HG02610 (cell line): ENCODE results near the gene GALNTL6.
"Not testable (repeated sequence)": the region's sequence is repeated elsewhere in the genome, so short reads cannot be mapped to it uniquely, and the experiment has no call there.

Source experiments
- ATAC-seq: cut with Tn5 transposase; IDR thresholded peaks from one replicate; pipeline ENCODE4 v1.9.1; 2021; ENCODE audit warnings: mild to moderate bottlenecking, moderate library complexity; ENCODE audit not compliant: unreplicated experiment

GALNTL6 gene

DNA sequence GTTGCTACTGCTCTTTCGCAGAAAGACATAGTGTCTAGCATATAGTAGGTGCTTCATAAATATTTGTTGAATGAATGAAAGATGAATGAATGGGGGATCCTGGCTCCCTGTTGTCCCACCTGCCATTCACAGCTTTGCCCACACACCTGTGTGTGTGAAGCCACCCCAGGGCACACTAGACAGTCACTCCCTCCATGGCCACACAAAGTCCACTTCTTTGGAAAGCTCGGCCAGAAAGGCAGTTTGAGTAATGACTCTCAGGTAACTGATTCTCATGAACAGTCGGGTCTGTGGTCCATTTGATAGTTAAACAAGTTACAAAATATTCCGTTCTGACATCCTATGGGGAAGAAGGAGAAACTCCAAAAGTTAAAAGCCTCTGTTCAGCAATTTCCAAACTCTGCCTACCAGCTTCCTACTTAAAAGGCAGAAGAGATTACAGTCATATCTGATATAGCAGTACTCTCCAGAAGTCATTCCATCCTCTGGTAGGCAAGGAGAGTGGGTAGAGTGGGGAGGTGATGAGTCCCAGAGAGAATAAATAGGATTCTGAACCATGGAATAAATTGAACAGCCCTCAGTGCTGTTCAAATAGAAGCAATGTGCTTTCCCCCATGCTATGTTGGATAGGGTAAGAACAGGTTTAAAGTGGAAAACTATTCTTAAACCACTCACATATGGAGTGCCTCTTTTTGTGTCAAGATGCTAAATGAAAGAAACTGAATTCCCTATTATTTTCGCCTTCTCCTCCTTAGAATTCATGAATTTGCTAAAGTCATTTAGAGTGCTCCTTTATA is 1150.5 kb downstream of the GALNTL6 start:
- no peak for ATAC-seq

DNA sequence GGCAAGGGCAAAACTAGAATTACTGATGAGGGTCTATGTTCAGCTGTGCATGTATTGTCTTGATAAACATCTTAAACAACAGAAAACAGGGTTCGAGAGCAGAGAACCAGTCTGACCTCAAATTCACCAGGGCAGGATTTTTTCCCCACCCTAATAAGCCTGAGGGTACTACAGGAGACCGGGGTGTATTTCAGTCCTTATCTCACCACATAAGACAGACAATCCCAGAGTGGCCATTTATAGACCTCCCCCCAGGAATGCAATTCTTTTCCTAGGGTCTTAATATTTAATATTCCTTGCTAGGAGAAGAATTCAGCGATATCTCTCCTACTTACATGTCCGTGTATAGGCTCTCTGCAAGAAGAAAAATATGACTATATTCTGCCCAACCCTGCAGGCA is 1157.0 kb downstream of the GALNTL6 start:
- not testable (repeated sequence) for ATAC-seq

DNA sequence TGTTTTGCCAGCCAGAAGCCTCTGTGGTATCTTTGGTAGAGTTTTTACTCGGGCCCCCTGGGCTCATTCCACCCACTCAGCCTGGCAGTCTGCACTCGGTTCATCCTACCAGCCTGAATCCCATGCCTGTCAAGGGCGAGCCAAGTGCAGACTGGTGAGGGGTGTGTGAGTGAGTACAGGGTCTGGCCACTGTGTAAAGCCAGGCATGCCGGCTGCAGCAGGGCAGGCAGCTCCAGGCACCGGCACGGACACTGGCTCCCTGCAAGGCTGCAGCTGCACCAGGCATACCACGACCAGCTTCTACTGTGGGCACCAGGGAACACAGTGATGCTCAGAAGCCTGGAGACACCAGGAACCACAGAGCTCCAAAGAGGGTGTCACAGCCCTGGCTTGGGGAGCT is 1161.4 kb downstream of the GALNTL6 start:
- ATAC-seq, result no peak

DNA sequence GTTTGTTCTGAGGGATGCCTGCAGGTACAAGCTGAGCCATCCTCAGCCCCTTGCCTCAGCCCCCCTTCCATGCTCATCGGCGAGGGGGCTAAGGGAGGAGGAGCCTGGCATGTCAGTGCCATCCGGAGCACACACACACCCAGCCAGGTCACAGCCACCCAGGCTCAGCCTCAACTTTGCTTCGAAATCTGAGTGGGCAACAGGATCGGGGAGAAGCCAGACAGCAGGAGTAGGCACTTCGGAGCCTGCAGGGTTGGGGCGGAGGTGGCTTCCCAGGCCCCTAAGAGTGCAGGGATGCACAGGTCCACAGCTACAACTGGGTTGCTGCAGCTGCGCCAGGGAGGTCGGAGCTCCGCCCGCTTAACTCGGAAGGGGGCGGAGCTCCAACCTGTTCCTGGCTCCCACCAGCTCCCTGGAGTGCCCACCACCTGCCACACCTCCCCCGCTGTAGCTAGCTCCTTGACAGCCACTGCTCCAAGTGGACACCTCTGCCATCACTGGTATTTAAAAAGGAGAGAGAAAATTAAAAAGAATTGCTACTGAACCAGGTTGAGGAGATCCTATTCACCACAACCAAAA is 1162.5 kb downstream of the GALNTL6 start:
- no peak for ATAC-seq

DNA sequence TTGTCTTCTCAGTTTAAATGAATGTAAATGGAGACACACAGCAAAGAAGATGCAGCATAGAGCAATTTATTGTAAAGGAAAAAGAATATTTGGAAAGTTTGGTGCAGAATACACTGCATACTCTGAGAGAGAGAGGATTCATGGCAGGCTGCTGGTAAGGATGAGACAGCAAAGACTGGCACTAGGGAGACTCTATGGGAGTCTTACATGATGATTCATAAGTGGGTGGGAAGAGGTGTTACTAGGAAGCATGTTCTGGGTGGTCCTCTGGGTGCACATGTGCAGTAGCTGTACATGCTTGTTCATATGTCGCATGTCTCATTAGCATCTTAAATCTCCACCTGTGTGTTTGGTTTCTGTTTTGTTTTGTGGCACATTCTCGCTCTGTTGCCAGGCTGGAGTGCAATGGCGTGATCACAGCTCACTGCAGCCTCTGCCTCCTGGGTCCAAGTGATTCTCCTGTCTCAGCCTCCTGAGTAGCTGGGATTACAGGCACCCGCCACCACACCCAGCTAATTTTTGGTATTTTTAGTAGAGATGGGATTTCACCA is 1164.4 kb downstream of the GALNTL6 start:
- ATAC-seq, result peak; percentile 39

DNA sequence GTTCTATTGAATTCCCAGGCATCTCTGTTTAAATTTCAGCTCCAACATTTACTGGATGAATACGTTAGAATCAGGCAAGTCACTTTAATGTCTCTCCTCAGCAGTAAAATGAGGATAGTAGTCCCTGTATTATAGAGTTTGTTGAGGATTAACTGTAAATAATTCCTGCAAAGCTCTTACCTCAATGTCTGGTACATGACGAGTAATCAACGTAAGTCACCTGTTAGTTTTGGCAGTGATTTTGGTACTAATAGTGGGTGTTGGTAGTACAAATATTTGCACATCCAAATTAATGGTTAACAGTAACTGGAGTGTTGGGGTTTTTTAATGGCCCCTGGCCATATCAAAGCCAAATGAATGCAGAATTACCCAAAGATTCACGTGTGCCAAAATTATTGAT is 1165.6 kb downstream of the GALNTL6 start:
- ATAC-seq, result no peak

DNA sequence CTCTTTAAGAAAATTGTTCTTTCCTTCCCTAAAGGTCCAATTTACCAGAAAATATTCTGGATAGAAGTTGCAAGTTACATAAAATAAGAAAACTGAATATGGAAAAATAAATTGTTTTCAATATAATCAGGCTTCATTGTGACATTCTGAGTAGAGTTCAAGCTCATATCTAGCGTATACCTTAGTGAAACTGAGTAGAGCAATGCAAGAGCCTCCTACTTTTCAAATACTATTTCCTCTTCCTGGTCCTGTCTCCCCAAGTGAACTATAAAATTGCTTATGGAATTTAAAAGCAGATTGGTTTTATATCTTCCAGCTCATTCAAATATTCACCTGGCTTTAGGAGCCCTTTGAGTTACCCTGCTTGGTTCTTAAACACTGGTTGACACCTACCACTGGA is 1166.1 kb downstream of the GALNTL6 start:
- ATAC-seq, result no peak

DNA sequence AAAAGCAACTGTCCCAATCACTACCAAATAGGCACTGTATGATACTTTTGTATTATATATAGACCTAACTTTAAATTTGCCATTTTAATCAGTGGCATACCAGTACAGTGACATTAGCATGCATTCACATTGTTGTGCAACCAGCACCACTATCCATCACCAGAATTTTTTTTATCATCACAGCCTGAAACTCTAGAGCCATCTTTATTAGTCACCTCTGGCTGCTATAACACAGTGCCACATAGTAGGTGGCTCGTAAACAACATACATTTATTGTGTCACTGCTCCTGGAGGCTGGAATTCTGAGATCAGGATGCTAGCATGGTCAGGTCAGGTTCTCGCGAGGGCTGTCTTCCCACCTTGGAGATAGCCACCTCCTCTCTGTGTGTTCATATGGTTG is 1167.0 kb downstream of the GALNTL6 start:
- ATAC-seq, result no peak

DNA sequence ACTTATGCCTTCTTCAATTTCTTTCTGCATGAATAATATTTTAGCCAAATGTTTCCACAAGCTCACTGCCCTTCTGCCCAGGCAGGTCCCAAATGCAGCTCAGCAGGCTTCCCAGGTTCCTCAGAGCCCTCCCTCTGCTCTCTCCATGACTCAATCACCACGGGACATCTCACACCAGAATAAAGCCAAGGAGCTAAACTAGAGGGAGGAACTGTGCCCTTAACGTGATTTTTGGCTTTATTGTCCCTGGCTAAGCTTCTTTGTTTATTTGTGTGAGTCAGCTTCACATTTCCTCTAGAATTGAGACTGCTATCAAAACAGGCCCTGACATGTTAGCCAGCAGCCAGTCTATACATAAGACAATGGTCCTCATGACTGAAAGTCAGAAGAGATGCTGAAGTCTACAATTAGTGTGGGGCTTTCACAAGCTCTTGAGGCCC is 1169.0 kb downstream of the GALNTL6 start:
- ATAC-seq, result peak; percentile 54

DNA sequence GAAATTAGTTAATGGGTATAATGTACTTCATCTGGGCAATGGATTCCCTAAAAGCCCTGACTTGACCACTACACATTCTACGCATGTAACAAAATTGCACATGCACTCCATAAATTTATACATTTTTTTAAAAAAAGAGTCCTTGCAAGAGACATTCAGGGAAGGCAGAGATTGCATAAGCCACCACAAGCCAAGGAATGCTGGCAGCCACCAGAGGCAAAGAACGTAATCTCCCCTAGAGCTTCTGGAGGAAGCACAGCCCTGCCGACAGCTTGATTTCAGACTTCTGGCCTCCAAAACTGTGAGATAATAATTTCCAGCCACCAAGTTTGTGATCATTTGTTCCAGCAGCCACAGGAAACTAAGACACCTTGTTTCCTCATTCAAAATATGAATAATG is 1169.8 kb downstream of the GALNTL6 start:
- no peak for ATAC-seq

DNA sequence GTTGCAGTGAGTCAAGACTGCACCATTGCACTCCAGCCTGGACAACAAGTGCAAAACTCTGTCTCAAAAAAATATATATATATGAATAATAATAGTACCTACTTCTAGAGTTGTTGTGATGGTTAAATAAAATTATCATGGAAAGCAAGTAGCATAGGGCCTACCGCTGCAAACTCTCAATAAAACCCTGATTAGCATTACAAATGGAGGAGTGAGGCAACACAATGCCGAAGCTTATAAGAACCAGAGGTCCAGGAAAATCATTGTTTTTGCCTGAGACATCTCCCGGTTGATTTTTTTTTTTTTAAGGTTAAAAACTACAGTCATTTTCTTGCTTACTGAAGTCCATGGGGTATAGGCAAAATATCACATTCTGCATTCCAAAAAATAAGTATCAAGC is 1170.4 kb downstream of the GALNTL6 start:
- ATAC-seq, result no peak

DNA sequence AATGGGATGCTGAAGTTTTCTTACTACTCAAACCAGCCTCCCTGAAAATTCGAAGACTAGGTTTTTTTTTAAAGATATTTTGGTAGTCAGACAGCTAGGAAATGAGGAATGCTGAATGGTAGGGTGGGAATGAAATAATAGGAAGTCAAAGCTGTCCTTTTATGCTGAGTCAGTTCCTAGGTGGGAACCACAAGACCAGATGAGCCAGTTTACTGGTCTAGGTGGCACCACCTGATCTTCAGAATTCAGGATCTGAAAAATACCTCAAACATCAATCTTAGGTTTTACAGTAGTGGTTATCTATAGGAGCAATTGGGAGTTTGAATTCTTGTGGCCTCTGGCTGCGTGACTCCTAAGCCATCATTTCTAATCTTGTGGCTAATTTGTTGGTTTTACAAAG is 1172.3 kb downstream of the GALNTL6 start:
- ATAC-seq, result no peak

DNA sequence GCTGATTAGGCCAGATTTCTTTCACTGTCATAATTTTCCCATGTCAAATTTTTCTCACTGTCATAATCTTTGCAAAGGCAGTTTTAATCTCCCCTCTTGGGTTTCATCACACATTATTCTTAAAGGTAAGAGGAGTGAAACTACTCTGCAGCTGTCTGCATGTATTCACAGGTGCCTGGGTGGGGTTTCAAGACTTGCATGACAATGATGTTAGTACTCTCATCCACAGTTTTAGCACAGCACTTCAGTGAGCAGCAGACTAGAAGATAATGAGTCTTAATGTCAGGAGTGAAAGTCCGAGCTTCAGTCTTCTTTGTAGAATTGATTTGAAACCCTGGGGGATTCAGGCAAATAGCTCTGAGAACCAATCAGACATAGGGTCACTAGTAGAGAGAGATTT is 1172.9 kb downstream of the GALNTL6 start:
- ATAC-seq, result peak; percentile 72

DNA sequence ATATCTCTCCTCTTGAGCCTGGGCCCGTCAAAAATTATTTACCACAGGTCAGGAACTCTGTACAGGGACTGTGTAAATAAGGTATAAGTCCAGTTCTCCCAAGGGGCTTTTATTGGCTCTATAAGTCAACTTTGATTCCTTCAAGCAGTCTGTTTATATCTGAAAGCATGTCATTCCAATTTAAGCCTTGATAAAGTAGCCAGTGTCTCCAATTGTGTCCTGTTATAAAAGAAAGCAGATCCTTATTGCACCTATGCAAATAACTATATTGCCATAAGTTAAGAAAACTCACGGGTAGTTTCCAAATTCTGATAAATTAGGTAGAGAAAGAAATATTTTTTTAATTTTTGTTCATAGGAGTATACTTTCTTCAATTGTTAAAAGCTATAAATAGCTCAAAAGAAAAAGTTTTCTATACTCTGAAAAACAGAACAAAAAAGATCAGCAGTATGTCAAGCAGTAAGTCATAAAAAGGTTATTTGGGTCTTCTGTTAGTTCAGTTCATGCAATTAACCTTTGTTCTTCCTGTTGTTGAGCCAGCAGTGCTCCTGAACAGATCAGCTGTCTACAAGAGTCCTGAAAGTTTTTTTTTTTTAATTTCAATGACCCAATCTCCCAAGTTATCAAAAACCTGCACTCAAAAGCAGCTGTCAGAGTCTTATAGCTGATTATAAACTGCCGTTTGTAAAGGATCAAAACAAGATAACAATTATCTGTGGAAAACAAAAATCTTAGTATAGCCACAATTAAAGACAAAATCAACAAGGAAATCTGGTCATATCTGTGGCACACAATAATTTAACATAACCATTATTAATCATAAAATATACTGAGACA is 1177.0 kb downstream of the GALNTL6 start:
- ATAC-seq, result no peak

DNA sequence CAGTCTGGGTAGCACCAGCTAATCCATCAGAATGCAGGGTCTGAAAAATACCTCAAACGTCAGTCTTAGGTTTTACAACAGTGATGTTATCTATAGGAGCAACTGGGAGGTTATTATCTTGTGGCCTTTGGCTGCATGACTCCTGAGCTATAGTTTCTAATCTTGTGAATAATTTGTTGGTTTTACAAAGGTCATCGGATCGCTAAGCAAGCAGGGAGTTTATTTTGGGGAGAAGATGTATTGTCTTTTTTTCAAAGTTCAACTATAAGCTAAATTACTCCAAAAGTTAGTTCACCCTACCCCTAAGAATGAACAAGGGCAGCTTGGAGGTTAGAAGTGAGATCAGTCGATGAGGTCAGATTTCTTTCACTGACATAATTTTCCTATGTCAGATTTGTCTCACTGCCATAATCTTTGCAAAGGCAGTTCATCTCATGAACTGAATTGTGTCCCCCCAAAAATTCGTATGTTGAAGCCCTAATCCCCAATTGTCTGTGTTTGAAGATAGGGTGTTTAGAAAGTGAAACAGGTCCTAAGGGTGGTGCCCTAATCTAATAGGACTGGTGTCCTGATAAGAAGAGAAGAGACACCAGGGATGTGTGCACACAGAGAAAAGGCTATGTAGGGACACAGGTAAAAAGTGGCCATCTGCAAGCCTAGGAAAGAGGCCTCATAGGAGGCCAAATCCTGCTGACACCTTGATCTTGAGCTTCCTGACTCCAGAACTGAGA is 1179.6 kb downstream of the GALNTL6 start:
- no peak for ATAC-seq

DNA sequence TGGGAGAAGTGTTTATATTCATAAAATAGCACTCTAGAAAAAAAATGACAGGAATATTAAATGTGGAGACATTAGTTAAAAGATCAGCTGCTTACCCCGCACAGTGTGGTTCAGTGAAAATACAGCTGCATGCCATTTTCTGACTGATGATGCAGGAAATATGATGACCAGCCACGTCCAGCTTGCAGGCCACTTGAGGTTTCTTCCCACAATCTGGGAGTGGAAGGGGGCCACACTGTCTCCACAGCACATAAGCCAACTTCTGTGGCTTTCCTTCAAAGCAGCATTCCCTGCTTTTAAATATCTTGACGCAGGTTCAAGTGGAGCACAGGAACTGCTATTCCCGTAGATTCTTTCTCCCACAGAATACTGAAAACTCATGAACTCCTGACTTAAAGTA is 1182.0 kb downstream of the GALNTL6 start:
- no peak for ATAC-seq

DNA sequence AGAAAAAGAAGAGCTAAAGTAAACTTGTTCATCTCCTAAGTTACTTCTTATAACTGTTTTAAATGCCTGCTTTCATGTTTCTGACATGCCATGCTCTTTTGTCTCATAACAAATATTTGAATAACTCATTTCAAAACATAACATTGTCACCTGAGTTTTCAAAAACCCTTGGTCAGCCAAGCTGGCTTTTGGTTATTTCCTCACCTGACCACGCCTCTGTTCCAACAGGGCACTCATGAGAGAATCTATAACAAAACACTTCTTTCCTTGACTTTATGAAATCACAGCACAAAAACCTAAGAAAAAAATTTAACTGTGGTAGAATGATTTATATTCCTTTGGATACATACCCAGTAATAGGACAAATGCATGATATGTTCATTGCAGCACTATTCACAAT is 1182.5 kb downstream of the GALNTL6 start:
- no peak for ATAC-seq

DNA sequence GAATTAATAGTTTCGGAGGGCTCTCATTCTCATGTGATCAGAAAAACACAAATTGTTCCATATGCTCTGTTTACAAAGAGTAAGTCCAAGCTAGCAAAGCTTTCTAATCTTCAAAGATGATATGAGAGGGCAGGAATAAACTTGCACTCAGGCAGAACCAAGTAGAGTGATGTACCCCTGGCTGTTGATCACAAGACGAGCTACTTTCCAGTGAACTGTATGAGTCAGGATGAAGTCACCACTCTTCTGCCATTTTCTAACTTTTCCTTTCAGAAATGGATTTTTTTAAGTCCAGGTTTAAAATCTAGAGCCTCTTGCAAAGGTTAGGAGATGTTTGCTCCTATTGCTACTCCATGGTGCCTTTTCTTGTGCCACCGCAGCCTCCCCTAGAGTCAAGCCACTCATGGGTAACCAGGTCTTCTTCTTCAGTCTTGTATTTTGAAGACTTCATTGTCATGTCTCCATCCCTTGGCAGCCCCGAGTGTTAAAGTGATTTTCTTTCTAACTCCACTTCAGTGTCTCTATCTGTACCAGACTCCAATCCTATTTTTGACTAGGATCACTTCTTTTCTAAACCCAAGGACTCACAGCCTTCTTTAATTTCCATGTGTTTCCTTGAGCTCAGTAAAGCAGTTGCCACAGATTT is 1183.5 kb downstream of the GALNTL6 start:
- ATAC-seq, result no peak

DNA sequence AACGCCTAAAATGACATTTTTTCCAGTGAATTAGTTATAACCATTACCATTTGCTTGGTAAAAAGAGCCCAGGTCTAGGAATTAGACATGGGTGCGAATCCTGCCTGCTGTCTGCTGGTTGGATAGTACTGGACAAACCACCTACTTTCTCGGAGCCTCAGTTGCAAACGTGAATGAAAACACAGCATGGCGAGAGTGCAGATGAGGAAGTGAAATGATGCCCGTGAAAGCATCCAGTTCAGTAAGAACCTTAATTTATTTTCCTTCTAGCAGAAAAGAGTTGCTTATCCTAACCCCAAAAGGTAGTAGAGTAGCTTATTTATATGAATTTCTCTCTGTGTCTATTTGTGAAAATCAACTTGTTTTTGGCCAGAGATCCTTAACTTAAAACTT is 1184.0 kb downstream of the GALNTL6 start:
- no peak for ATAC-seq

DNA sequence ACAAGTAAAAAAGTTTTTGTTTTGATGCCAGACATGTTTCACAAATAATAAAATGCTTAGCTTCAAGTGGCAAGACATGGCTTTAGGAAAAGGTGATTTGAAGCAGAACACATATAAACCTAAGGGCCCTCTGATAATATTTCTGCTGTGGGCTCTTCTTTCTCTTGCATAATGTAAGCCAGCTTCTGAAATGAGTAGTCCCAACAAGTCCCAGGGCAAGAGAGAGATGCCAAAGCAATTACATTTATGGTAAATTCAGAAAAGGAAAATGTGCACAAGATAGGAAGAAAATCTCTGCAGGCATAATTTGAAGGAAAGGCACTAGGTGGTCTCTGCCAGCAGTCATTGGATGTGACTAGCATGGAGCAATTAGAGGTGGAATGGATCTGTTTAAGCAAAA is 1184.7 kb downstream of the GALNTL6 start:
- ATAC-seq, result no peak
